ENCODE results near the gene VILL.

VILL gene

DNA sequence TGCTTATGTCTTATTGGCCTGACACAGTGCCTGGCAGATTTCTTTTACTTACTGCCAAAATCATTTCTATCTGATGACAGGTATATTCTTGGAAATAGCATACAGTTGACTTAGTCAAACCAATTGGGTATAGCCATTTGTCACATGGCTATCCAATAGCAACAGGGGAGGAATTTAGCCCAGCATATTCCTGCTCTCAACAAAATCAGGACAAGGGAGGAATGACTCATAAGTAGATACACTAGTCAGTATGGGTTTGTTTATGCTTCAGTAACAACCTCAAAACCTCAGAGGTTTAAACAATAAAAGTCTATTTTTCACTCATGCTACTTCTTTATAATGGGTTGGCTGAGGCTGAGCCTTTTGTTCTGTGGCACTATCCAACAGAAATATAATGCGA lies 38.0 kb upstream of the VILL start:
- no peaks in the 10 kb centered on the region for H3K4me1 ChIP-seq (ENCODE audit: control insufficient read depth, insufficient read depth, low read length, unreplicated experiment)

DNA sequence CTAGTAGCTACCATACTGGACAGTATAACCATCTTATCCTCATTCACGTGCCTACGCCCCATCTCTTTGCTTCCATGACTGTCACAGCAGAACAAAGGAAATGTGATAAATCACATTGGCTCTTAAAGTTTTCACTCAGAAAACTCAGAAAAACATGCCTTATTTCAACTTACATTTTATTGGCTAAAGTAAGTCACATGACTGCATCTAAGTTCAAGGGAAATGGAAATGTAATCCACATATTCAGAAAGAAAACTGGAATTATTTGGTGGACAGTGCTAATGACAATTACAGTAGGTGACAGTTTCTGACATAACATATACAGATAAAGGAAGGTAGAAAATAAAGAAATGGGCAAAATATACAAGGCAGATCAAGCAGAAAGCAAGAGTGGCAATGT lies 37.4 kb upstream of the VILL start:
- H2AFZ ChIP-seq (ENCODE audit: low read length, unreplicated experiment): no peak overlapping the region
- no peaks in the 10 kb centered on the region for H3K27me3 ChIP-seq (ENCODE audit: insufficient read depth, low read length)
- no peaks in the 10 kb centered on the region for H3K79me2 ChIP-seq (ENCODE audit: control insufficient read depth, insufficient read depth, low read length, unreplicated experiment)
- no peak overlapping the region for H3K4me3 ChIP-seq (ENCODE audit: low read depth, low read length)
- no peaks in the 10 kb centered on the region for H3K4me1 ChIP-seq (ENCODE audit: control insufficient read depth, insufficient read depth, low read length, unreplicated experiment)
- no peak overlapping the region for H3K27ac ChIP-seq (ENCODE audit: low read depth, low read length)
- H3K36me3 ChIP-seq (ENCODE audit: insufficient read depth, low read length): peaks cover 15% of the 10 kb centered on the region

More for the DNA sequence above, 38.0 kb upstream of the VILL start:
- peaks cover 15% of the 10 kb centered on the region for H3K36me3 ChIP-seq (ENCODE audit: insufficient read depth, low read length)
- H3K27me3 ChIP-seq (ENCODE audit: insufficient read depth, low read length): no peaks in the 10 kb centered on the region
- no peak overlapping the region for H3K27ac ChIP-seq (ENCODE audit: low read depth, low read length)
- H3K4me3 ChIP-seq (ENCODE audit: low read depth, low read length): no peak overlapping the region
- H2AFZ ChIP-seq (ENCODE audit: low read length, unreplicated experiment): no peak overlapping the region
- H3K79me2 ChIP-seq (ENCODE audit: control insufficient read depth, insufficient read depth, low read length, unreplicated experiment): no peaks in the 10 kb centered on the region

DNA sequence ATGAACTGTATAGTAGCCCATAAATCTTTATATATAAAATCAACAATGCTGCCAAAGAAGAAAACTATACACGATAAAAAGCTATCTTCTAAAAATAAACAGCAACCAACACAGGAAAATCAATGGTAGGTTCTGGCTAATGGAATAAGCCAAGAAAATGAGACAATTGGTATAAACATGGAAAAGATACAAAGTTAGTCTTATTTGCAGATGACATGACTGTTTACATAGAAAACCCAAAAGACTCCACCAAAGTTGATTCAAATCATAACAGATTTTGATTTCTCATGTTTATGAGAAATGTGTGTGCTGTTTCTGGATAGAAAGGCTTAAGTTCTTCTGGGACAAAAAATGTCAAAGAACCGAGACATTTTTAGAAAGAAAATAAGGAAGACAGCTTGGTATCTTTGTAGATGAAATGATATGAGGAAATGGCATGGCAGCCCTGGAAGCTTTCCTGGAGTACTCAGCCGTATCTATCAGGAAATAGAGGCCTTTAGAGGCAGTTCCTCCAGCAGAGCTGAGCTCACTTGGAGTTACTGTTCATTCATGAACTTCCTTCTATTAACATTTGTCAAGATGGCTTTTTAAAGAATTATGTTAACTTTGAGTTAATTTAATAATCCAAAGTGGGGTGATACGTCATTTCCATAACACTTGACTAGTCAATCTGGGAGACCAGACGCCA lies 36.7 kb upstream of the VILL start:
- H3K4me1 ChIP-seq (ENCODE audit: control insufficient read depth, insufficient read depth, low read length, unreplicated experiment): no peaks in the 10 kb centered on the region
- H3K79me2 ChIP-seq (ENCODE audit: control insufficient read depth, insufficient read depth, low read length, unreplicated experiment): no peaks in the 10 kb centered on the region

DNA sequence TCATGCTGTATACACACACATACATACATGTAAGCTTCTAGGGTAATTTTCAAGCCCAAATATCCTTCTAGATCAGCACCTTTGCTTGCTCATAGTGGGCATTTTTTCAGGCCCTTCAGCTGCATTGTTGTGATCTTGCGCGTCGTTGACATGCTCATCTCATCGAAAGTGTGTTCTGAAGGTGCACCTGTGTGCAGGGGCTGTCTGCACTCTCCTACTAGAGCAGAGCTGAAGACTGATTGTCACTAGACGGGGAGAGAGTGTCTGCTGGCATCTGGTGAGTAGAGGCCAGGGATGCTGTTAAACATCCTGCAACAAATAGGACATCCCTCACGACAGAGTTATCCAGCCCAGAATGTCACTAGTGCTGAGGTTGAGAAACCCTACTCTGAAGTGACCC lies 35.7 kb upstream of the VILL start:
- no peaks in the 10 kb centered on the region for H3K4me1 ChIP-seq (ENCODE audit: control insufficient read depth, insufficient read depth, low read length, unreplicated experiment)
- H3K36me3 ChIP-seq (ENCODE audit: insufficient read depth, low read length): peaks cover 15% of the 10 kb centered on the region
- no peak overlapping the region for H3K27ac ChIP-seq (ENCODE audit: low read depth, low read length)
- no peaks in the 10 kb centered on the region for H3K27me3 ChIP-seq (ENCODE audit: insufficient read depth, low read length)
- H2AFZ ChIP-seq (ENCODE audit: low read length, unreplicated experiment): no peak overlapping the region
- H3K4me3 ChIP-seq (ENCODE audit: low read depth, low read length): no peak overlapping the region
- no peaks in the 10 kb centered on the region for H3K79me2 ChIP-seq (ENCODE audit: control insufficient read depth, insufficient read depth, low read length, unreplicated experiment)

More for the DNA sequence above, 36.7 kb upstream of the VILL start:
- H3K27ac ChIP-seq (ENCODE audit: low read depth, low read length): no peak overlapping the region
- H3K27me3 ChIP-seq (ENCODE audit: insufficient read depth, low read length): no peaks in the 10 kb centered on the region
- no peak overlapping the region for H3K4me3 ChIP-seq (ENCODE audit: low read depth, low read length)
- H2AFZ ChIP-seq (ENCODE audit: low read length, unreplicated experiment): no peak overlapping the region
- peaks cover 15% of the 10 kb centered on the region for H3K36me3 ChIP-seq (ENCODE audit: insufficient read depth, low read length)

DNA sequence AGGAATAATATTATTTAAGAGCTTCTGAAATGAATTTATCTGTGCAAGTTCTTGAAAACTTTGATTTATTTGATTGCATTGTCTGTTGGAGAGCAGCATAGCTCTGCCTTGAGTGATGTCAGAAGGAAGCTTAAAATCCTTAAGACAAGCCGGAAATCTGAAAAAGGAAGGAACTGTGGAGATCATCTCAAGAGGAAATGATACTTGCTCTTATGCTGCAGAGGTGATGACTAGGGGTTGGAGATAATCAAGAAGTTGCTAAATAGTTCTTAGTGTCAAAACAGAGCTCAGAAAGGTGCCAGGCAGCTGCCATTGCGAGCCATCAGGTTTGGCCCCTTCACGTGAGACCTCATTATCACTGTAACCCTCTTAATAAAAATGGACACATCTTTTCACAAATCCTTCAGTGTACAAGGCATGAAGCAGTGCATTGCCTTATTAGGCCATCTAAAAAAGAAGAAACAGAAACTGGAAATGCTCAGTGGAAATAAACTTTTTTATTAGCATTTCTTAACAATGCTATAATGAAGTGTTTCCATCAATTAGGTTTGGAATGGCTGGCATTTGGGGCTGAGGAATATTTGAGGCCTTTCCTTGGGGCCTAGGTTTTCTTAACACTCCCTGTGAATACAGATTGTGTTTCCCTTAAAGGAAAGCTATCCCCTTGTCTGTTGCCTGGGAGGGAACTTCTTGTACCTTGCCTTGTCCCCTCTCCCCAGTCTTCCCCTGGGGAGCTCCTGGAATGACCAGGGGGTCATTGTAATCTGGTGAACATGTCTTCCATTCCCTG lies 34.5 kb upstream of the VILL start:
- Histone ChIP-seq H3K27ac (ENCODE audit: low read depth, low read length) (no peak overlapping the region), H3K79me2 (ENCODE audit: control insufficient read depth, insufficient read depth, low read length, unreplicated experiment) (no peaks in the 10 kb centered on the region), H3K4me1 (ENCODE audit: control insufficient read depth, insufficient read depth, low read length, unreplicated experiment) (no peaks in the 10 kb centered on the region), H3K4me3 (ENCODE audit: low read depth, low read length) (no peak overlapping the region), H2AFZ (ENCODE audit: low read length, unreplicated experiment) (no peak overlapping the region), H3K36me3 (ENCODE audit: insufficient read depth, low read length) (peaks cover 15% of the 10 kb centered on the region), H3K27me3 (ENCODE audit: insufficient read depth, low read length) (no peaks in the 10 kb centered on the region)

DNA sequence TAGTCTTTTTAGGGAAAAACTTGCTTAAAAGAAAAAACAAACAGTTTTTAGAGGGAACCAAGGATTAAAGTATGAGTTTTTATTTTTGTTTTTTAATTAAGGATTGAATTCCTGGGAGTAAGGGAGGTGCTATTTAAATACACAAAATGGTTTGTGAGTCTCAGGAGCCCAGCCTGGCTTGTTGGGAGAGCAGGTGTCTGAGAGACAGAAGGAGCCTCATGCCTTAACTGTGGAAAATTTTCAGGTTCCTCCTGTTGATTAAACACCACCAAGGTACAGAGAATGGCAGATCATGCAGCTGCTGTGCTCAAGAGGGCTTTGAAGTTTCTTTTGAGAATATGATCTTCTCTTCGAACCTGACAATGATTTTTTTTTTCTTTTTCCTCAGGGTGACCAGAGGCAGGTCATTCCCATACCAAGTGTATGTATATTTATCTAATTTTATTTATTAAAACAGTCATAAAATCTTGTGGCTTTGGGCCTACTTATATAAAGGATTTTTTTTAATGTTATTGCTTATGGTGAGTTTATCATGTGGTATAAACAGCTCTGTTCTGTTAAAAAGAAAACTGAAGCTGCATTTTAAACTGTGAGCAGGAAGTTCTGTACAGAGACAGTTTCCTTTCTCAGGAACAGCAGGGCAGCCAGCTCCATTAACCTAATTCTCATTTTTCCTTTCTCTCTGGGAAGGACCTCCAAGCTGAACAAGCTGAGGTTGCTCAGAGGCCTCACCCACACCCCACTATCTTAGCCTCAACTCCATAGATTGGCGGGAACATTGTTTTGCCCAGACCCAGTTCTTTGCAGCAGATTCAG lies 33.7 kb upstream of the VILL start:
- no peak overlapping the region for H3K27ac ChIP-seq (ENCODE audit: low read depth, low read length)
- H3K36me3 ChIP-seq (ENCODE audit: insufficient read depth, low read length): peaks cover 13% of the 10 kb centered on the region
- no peak overlapping the region for H2AFZ ChIP-seq (ENCODE audit: low read length, unreplicated experiment)
- H3K27me3 ChIP-seq (ENCODE audit: insufficient read depth, low read length): no peaks in the 10 kb centered on the region
- no peak overlapping the region for H3K4me3 ChIP-seq (ENCODE audit: low read depth, low read length)
- H3K4me1 ChIP-seq (ENCODE audit: control insufficient read depth, insufficient read depth, low read length, unreplicated experiment): no peaks in the 10 kb centered on the region
- H3K79me2 ChIP-seq (ENCODE audit: control insufficient read depth, insufficient read depth, low read length, unreplicated experiment): no peaks in the 10 kb centered on the region

DNA sequence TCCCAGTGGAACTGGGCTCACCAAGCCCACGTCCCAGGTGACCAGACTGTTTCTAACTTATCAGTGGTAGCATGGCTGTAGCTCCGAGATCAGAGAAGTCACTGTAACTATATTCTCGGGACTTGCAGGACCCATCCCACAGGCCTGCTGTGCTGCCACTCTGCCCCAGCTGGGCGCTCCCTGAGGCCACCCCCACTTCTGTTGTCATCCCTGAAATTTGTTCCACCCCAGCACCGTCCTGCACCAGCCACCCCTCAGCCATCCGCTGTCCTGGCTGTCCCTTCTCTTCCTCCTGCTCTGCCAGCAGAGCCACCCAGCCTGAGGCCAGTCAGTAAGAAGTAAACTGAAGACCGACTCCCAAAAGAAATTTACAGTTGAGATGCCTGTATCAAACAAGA lies 33.0 kb upstream of the VILL start:
- no peaks in the 10 kb centered on the region for H3K4me1 ChIP-seq (ENCODE audit: control insufficient read depth, insufficient read depth, low read length, unreplicated experiment)
- H3K4me3 ChIP-seq (ENCODE audit: low read depth, low read length): no peak overlapping the region
- peaks cover 7% of the 10 kb centered on the region for H3K36me3 ChIP-seq (ENCODE audit: insufficient read depth, low read length)
- H2AFZ ChIP-seq (ENCODE audit: low read length, unreplicated experiment): no peak overlapping the region
- H3K27ac ChIP-seq (ENCODE audit: low read depth, low read length): no peak overlapping the region
- no peaks in the 10 kb centered on the region for H3K27me3 ChIP-seq (ENCODE audit: insufficient read depth, low read length)
- H3K79me2 ChIP-seq (ENCODE audit: control insufficient read depth, insufficient read depth, low read length, unreplicated experiment): no peaks in the 10 kb centered on the region

DNA sequence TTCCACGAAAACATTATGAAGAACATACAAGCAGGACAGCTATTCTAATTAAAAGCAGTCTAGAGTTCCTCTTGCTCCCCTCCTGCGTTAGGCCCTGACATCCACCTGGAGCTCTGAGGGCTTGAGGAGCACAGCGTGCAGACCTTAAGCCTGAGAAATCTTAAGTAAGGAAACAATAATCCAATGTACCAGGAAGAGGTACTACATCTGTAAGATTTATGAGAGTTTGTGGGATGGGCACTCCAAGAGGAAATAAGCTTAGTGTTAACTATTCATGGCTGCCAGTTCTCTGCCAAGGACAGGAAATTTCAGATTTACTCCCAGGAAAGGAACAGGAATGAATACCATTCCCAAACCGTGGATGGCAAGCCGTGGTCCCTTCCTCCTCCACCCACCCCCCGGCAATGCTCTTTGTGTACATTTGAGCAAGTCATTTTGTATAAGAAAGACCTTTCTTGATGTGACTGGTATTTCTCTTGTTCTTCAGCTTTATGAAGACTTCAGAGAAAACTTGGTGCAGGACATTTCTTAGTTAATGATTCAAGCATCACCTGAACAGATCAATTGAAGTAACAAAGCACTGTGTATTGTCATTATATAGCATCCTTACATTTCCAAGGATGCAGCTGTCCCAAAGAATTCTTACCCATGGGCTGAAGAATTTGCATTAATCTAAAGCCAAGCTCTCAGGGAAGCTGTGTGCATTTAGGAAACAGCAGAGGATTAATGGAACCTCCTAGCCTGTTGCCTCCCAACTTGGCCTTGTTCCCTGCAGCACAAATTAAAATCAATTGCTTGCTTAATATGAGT lies 28.8 kb upstream of the VILL start:
- H3K4me1 ChIP-seq (ENCODE audit: control insufficient read depth, insufficient read depth, low read length, unreplicated experiment): peaks cover 6% of the 10 kb centered on the region
- no peak overlapping the region for H3K27ac ChIP-seq (ENCODE audit: low read depth, low read length)

DNA sequence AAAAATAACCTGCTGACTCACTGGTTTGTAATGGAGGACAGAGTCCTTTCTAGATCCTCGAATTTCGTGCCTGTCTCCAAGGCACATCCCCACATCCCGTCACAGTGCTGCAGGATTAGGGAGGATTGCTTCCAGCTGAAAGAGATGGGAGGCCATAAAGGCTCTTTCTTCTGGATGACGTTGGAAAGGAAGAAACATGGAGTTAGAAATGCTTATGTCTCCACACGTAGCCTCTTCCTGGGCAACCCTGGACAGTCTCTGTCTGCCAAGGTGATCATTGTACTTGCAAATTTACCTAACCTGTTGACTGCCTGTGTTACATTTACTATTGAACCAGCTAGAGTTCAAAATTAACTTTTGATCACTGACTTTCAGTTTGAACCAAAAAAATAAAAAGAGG lies 27.6 kb upstream of the VILL start:
- Histone ChIP-seq H3K36me3 (ENCODE audit: insufficient read depth, low read length) (no peaks in the 10 kb centered on the region), H3K27me3 (ENCODE audit: insufficient read depth, low read length) (no peaks in the 10 kb centered on the region), H3K4me1 (ENCODE audit: control insufficient read depth, insufficient read depth, low read length, unreplicated experiment) (peaks cover 6% of the 10 kb centered on the region), H2AFZ (ENCODE audit: low read length, unreplicated experiment) (no peak overlapping the region), H3K27ac (ENCODE audit: low read depth, low read length) (no peak overlapping the region), H3K4me3 (ENCODE audit: low read depth, low read length) (no peak overlapping the region), H3K79me2 (ENCODE audit: control insufficient read depth, insufficient read depth, low read length, unreplicated experiment) (no peaks in the 10 kb centered on the region)

More for the DNA sequence above, 28.8 kb upstream of the VILL start:
- H2AFZ ChIP-seq (ENCODE audit: low read length, unreplicated experiment): no peak overlapping the region
- no peaks in the 10 kb centered on the region for H3K27me3 ChIP-seq (ENCODE audit: insufficient read depth, low read length)
- no peaks in the 10 kb centered on the region for H3K79me2 ChIP-seq (ENCODE audit: control insufficient read depth, insufficient read depth, low read length, unreplicated experiment)
- no peaks in the 10 kb centered on the region for H3K36me3 ChIP-seq (ENCODE audit: insufficient read depth, low read length)
- no peak overlapping the region for H3K4me3 ChIP-seq (ENCODE audit: low read depth, low read length)

DNA sequence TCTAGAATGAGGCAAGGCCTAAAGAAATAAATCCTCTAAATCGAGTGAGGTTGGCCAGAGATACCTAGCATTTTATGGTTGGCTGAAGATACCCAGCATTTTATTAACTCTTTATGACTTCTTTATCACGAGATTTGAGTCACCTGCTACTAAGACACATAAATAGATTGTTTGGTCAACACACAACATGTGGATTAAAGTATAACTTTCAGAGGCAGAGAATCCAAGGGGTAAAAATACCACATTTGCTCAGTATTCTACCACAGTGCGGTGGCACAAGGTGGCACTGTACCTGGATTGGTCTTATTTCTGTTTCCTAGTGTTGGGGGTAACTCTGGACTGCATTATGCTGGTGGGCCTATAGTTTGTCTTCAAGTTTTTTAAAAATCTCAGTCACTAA lies 27.0 kb upstream of the VILL start:
- no peak overlapping the region for H2AFZ ChIP-seq (ENCODE audit: low read length, unreplicated experiment)
- H3K4me1 ChIP-seq (ENCODE audit: control insufficient read depth, insufficient read depth, low read length, unreplicated experiment): peaks cover 6% of the 10 kb centered on the region
- H3K27me3 ChIP-seq (ENCODE audit: insufficient read depth, low read length): no peaks in the 10 kb centered on the region
- no peak overlapping the region for H3K27ac ChIP-seq (ENCODE audit: low read depth, low read length)
- H3K79me2 ChIP-seq (ENCODE audit: control insufficient read depth, insufficient read depth, low read length, unreplicated experiment): no peaks in the 10 kb centered on the region
- no peak overlapping the region for H3K4me3 ChIP-seq (ENCODE audit: low read depth, low read length)
- H3K36me3 ChIP-seq (ENCODE audit: insufficient read depth, low read length): no peaks in the 10 kb centered on the region

Measured in ACC112 (cell line).